ENCODE measurements around the gene ZNF274. TPM values are rescaled to one million over a fixed set of nuclear protein-coding genes. Genes with fewer than 3 reads are reported as not detected.

Gene ZNF274
- total and polyA plus RNA-seq, 9 of the 15 experiments (the other 6 are each of a cell fraction or from before 2014, with no cell fraction given): 5.2 to 37.0 (median 28.1) TPM

DNA sequence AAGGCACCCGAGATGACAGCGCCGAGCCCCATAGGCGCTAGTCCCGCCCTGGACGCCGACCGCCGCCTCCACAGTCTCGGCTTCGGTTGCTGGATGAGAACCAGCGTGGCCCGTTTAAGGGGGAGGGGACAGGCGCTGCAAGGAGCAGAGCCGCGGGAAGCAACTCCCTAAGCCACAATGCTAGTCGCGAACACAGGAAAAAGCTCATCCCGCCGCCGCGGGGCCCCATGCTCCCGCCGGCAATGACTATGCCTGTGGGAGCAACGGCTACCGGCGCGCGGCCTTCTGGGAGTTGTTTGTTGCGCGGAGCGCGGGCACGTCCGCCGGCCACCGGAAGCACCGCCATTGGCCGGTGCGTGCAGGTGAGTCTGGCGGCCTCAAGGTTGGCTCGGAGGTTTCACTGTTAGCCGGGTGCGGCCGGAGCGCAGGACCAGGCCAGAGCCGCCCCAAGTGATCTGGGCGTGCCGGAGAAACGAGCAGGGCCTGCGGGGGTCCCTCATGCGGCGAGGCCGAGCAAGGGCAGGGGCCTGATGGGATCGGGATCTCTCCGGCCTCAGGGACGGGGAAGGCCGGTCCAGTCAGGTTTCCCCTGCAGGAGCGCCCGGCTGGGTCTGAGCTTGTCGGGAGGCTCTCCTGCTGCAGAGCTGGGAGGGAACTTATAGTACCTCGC, 45.9 kb downstream of the ZNF274 start, which contains the start of gene ZNF544 (continued):
- TF ChIP-seq FOSL1 (tag; conservative IDR thresholded peaks at IDR 0.05) (peak; percentile 34; the same call in 1 of the 2 replicates), RBM39 (optimal IDR thresholded peaks at IDR 0.05; ENCODE audit: low read depth, low read length) (no peak), CSDE1 (IDR thresholded peaks at IDR 0.05) (peak in 1 of 2 experiments; percentile 52; a peak in 1 of 4 replicates), NR4A1 (CRISPR knock-in tag; IDR thresholded peaks at IDR 0.05) (no peak), NR4A1 (tag; IDR thresholded peaks at IDR 0.05) (no peak), SAP30 (IDR thresholded peaks at IDR 0.05; ENCODE audit: borderline replicate concordance, insufficient read depth, low read depth, low read length, poor library complexity, severe bottlenecking) (peak; percentile 25), NBN (IDR thresholded peaks at IDR 0.05; ENCODE audit: low read depth) (no peak), THRAP3 (IDR thresholded peaks at IDR 0.05; ENCODE audit: borderline replicate concordance) (no peak), NELFE (IDR thresholded peaks at IDR 0.05; ENCODE audit: insufficient read depth, insufficient read length) (no peak), LARP7 (IDR thresholded peaks at IDR 0.05) (no peak), CHCHD3 (CRISPR knock-in tag; IDR thresholded peaks at IDR 0.05) (no peak), XRCC5 (IDR thresholded peaks at IDR 0.05; ENCODE audit: low read depth, low read length) (no peak), EWSR1 (IDR thresholded peaks at IDR 0.05; ENCODE audit: borderline replicate concordance, low read depth, partially characterized antibody) (no peak), HLTF (IDR thresholded peaks at IDR 0.05) (no peak), POLR2B (IDR thresholded peaks at IDR 0.05; ENCODE audit: low read depth, partially characterized antibody) (peak; percentile 88), SRSF1 (IDR thresholded peaks at IDR 0.05; ENCODE audit: low read depth, low read length) (no peak), DMBX1 (CRISPR knock-in tag; IDR thresholded peaks at IDR 0.05; ENCODE audit: borderline replicate concordance) (no peak; the same call in 1 of the 2 replicates), SMC3 (conservative IDR thresholded peaks at IDR 0.05; ENCODE audit: insufficient read depth, low read depth, low read length) (no peak), COPS2 (conservative IDR thresholded peaks at IDR 0.05) (no peak), TFAM (CRISPR knock-in tag; conservative IDR thresholded peaks at IDR 0.05) (no peak), ZNF263 (CRISPR knock-in tag; IDR thresholded peaks at IDR 0.05; ENCODE audit: borderline replicate concordance) (no peak), PHF20 (IDR thresholded peaks at IDR 0.05; ENCODE audit: partially characterized antibody) (peak; percentile 79), ZNF124 (CRISPR knock-in tag; IDR thresholded peaks at IDR 0.05) (no peak), JUN (IDR thresholded peaks at IDR 0.05; ENCODE audit: borderline replicate concordance, low read depth, low read length) (no peak), JUN (CRISPR knock-in tag; IDR thresholded peaks at IDR 0.05; ENCODE audit: borderline replicate concordance) (no peak), DACH1 (IDR thresholded peaks at IDR 0.05; ENCODE audit: partially characterized antibody) (no peak), ZNF551 (CRISPR knock-in tag; IDR thresholded peaks at IDR 0.05) (no peak), HCFC1 (IDR thresholded peaks at IDR 0.05; ENCODE audit: low read depth, low read length) (peak; percentile 46; the same call in 1 of the 2 replicates)
- TF ChIP-seq, protein P1, sequence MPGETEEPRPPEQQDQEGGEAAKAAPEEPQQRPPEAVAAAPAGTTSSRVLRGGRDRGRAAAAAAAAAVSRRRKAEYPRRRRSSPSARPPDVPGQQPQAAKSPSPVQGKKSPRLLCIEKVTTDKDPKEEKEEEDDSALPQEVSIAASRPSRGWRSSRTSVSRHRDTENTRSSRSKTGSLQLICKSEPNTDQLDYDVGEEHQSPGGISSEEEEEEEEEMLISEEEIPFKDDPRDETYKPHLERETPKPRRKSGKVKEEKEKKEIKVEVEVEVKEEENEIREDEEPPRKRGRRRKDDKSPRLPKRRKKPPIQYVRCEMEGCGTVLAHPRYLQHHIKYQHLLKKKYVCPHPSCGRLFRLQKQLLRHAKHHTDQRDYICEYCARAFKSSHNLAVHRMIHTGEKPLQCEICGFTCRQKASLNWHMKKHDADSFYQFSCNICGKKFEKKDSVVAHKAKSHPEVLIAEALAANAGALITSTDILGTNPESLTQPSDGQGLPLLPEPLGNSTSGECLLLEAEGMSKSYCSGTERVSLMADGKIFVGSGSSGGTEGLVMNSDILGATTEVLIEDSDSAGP (CRISPR knock-in tag; IDR thresholded peaks at IDR 0.05): no peak
- TF ChIP-seq, protein P2, sequence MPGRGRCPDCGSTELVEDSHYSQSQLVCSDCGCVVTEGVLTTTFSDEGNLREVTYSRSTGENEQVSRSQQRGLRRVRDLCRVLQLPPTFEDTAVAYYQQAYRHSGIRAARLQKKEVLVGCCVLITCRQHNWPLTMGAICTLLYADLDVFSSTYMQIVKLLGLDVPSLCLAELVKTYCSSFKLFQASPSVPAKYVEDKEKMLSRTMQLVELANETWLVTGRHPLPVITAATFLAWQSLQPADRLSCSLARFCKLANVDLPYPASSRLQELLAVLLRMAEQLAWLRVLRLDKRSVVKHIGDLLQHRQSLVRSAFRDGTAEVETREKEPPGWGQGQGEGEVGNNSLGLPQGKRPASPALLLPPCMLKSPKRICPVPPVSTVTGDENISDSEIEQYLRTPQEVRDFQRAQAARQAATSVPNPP (IDR thresholded peaks at IDR 0.05; ENCODE audit: borderline replicate concordance, insufficient read depth, insufficient read length): no peak
